Lower lobe of right lung (tissue), 2 donors: ENCODE measurements around the gene SNRNP70. TPM values are rescaled to one million over a fixed set of nuclear protein-coding genes. Genes with fewer than 3 reads are reported as not detected.
"Not testable (repeated sequence)": the region's sequence is repeated elsewhere in the genome, so short reads cannot be mapped to it uniquely, and the experiment has no call there.

Source experiments
- ATAC-seq, 2 donors: fragments of 200-7000 bp; cut with Tn5 transposase; one replicate each; pipeline ENCODE4 v1.9.1; 2020 to 2022; ENCODE audit warnings: mild to moderate bottlenecking in 2 of 2, moderate library complexity in 2 of 2
- DNase-seq: peaks from one replicate; pipeline ENCODE4 v3.0.0-alpha.2; 2020
- H3K27ac ChIP-seq: fragments of 200-600 bp; one replicate; pipeline ENCODE4 v1.8.0; 2022
- H3K27me3 ChIP-seq: fragments of 200-600 bp; one replicate; pipeline ENCODE4 v1.8.0; 2022; ENCODE audit warnings: low read depth
- H3K36me3 ChIP-seq: fragments of 200-600 bp; one replicate; pipeline ENCODE4 v1.8.0; 2022; ENCODE audit warnings: mild to moderate bottlenecking
- H3K4me1 ChIP-seq: fragments of 200-600 bp; one replicate; pipeline ENCODE4 v1.8.0; 2022
- H3K4me3 ChIP-seq: fragments of 200-600 bp; one replicate; pipeline ENCODE4 v1.8.0; 2022; ENCODE audit warnings: mild to moderate bottlenecking
- H3K9me3 ChIP-seq: fragments of 200-600 bp; one replicate; pipeline ENCODE4 v1.8.0; 2022
- CTCF ChIP-seq: fragments of 200-600 bp; IDR thresholded peaks from one replicate; pipeline ENCODE4 v1.8.0; 2022; ENCODE audit warnings: antibody characterized with exemption, mild to moderate bottlenecking
- intact Hi-C: fragments of 100-400 bp; cut with DNase I; formaldehyde crosslinking; loops from one replicate; pipeline ENCODE4 v1.11.0; 2022
- total RNA-seq: library from RNA; stranded (reverse); fragmentation: NEBNext Ultra II Directional; extraction: Animal tissue kit (Norgen Biotek cat#: 25700); gene quantifications from one replicate; pipeline ENCODE4 v1.2.1, GENCODE V29; 2021
- donor health status: DM: no; HTN: yes; CAD: no; lungs with severe emphysema.

The SNRNP70 gene
- total RNA-seq, 1 donor from 2014 or later, result 203 TPM

- H3K4me3 ChIP-seq, H3K4me1 ChIP-seq, H3K27ac ChIP-seq, ATAC-seq, intact Hi-C loops, H3K9me3 ChIP-seq, H3K36me3 ChIP-seq: not testable (repeated sequence)
- peaks cover 41% of the 10 kb centered on the region for H3K27me3 ChIP-seq
- DNase-seq, result peak; percentile 85
- peak; percentile 75 for TF ChIP-seq CTCF
These were observed 10.4 kb upstream of the SNRNP70 start for GRCh38 chr19:49074869-49075268.

GRCh38 chr19:49080392-49080791 lies 4.9 kb upstream of the SNRNP70 start:
- ATAC-seq, result no peak
- Histone ChIP-seq H3K36me3 (no peaks in the 10 kb centered on the region), H3K27ac (no peak overlapping the region), H3K27me3 (no peaks in the 10 kb centered on the region), H3K4me1 (peaks cover 5% of the 10 kb centered on the region), H3K4me3 (no peak overlapping the region), H3K9me3 (no peaks in the 10 kb centered on the region)
- intact Hi-C loops, result no loop called here
- no peak for TF ChIP-seq CTCF
- no peak for DNase-seq

DNA sequence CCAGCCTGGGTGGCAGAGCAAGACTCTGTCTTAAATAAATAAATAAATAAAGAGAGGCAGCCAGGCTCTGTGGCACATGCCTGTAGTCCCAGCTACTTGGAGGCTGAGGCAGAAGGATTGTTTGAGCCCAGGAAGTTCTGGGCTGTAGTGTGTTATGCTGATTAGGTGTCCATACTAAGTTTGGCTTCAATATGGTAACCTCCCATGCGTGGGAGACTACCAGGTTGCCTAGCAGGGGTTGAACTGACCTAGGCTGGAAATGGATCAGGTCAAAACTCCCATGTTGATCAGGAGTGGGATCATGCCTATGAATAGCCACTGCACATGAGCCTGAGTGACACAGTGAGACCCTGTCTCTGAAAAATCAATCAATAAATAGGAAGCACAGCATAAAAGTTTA lies 4.0 kb upstream of the SNRNP70 start:
- TF ChIP-seq CTCF, result no peak
- Histone ChIP-seq H3K27me3 (no peaks in the 10 kb centered on the region), H3K4me1 (peaks cover 10% of the 10 kb centered on the region), H3K27ac (no peak overlapping the region), H3K36me3 (no peaks in the 10 kb centered on the region), H3K9me3 (no peaks in the 10 kb centered on the region), H3K4me3 (no peak overlapping the region)
- intact Hi-C loops, result no loop called here
- no peak for DNase-seq
- no peak for ATAC-seq

DNA sequence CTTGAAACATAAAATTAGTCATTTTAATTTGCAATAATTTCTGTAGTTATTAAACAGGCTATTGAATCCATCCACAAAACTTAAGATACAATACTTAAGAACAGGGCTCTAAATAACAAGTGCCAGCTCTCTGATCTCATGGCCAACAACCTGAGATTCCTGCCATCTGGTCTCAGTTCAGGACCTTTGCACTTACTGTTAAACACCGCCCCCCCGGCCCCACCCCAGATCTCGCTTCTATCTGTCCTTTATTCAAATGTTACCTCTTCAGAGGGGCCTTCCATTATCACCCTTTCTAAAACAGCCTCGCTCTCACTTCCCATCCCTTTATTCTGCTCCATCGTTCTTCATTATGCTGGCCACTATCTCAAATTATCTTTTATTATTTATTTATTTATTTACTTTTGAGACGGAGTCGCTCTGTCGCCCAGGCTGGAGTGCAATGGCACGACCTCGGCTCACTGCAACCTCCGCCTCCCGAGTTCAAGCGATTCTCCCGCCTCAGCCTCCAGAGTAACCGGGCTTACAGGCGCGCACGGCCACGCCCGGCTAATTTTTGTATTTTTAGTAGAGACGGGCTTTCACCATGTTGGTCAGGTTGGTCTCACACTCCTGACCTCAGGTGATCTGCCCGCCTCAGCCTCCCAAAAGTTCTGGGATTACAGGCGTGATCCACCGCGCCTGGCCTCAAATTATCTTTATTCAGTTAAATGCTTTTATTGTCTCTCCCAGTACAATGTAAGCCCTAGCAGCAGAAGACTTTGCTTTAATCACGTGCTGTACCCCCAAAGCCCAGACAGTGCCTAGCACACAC lies 838 bp upstream of the SNRNP70 start:
- peaks cover 25% of the 10 kb centered on the region for H3K36me3 ChIP-seq
- no peaks in the 10 kb centered on the region for H3K9me3 ChIP-seq
- peak overlapping the region; percentile 88 for H3K27ac ChIP-seq
- peak overlapping the region; percentile 100 for H3K4me3 ChIP-seq
- TF ChIP-seq CTCF, result no peak
- intact Hi-C loops, result no loop called here
- ATAC-seq, result no peak
- H3K4me1 ChIP-seq, result peaks cover 23% of the 10 kb centered on the region
- no peak for DNase-seq
- no peaks in the 10 kb centered on the region for H3K27me3 ChIP-seq

DNA sequence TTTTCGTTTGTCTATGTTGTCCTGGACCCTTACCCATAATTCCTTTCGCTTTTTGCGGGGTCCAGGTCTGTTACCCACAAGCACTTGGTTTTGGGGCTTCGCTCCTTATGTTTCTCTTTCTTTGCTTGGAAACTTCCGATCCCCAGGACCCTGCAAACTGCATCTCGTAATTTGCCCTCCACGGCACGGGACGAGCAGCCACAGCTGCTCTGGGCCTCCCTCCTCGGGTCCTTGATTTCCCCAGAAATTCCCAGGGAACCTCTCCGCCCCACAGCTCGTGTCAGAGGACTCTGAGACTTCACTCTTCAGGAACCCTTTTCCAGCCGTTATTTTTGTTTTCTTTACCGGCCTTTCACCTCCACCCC lies 599 bp downstream of the SNRNP70 start:
- ATAC-seq (no peak), DNase-seq (no peak)
- TF ChIP-seq CTCF, result no peak
- intact Hi-C loops, result no loop called here
- H3K27ac ChIP-seq, result peak overlapping the region; percentile 88
- H3K9me3 ChIP-seq, result no peaks in the 10 kb centered on the region
- peak overlapping the region; percentile 100 for H3K4me3 ChIP-seq
- H3K4me1 ChIP-seq, result peaks cover 23% of the 10 kb centered on the region
- H3K36me3 ChIP-seq, result peaks cover 38% of the 10 kb centered on the region
- H3K27me3 ChIP-seq, result no peaks in the 10 kb centered on the region
